NK-92 (cell line): ENCODE data around the gene RABGAP1.

Experiments used
- DNase-seq: peaks from one replicate; lab custom pipeline; 2025; ENCODE audit not compliant: unreplicated experiment; lab: John Stamatoyannopoulos, UW

The RABGAP1 gene

DNA sequence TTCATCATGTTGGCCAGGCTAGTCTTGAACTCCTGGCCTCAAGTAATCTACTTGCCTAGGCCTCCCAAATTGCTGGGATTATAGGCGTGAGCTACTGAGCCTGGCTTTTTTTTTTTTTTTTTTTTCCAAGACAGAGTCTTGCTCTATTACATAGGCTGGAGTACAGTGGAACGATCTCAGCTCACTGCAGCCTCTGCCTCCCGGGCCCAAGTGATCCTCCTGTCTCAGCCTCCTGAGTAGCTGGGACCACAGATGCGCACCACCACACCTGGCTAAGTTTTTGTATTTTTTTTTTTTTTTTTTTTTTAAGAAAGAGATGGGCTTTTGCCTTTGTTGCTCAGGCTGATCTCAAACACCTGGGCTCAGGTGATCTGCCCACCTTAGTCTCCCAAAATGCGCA is 66.4 kb downstream of the RABGAP1 start:
- DNase-seq: no peak

DNA sequence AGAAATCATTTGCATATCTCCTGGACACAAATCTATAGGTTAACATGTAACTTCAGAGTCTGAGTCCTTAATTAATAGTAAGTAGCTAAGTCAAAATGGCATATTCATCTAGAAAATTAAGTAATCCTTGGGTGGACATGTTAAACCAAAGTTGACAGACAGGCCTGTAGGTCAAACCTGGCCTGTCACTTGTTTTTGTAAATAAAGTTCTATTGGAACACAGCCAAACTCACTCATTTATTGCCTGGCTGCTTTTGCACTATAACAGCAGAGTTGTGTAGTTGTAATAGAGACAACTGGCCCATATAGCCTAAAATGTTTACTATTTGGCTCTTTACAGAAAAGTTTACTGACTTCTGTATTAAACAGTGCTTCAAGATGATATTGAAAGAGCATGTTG is 68.1 kb downstream of the RABGAP1 start:
- DNase-seq: no peak

DNA sequence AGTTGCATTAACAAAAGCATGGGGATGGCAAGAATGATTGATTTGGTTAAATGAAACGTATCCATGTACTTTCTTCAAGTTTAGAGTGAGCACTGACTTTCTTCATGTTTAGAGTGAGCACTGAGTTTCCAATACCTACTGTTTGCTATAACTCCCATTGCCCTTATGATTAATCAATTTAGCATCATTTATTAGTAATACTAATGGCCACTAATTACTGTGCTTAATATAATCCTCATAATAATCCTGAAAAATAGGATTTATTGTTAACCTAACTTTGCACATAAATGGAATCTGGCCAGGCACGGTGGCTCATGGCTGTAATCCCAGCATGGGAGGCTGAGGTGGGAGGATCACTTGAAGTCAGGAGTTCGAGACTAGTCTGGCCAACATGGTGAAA is 70.6 kb downstream of the RABGAP1 start:
- DNase-seq: no peak

- no peak for DNase-seq
Measured at GRCh38 chr9:123011878-123012528, 71.2 kb downstream of the RABGAP1 start.

GRCh38 chr9:123016631-123017030 is 75.8 kb downstream of the RABGAP1 start:
- DNase-seq: no peak

GRCh38 chr9:123020796-123021195 is 80.0 kb downstream of the RABGAP1 start:
- no peak for DNase-seq

DNA sequence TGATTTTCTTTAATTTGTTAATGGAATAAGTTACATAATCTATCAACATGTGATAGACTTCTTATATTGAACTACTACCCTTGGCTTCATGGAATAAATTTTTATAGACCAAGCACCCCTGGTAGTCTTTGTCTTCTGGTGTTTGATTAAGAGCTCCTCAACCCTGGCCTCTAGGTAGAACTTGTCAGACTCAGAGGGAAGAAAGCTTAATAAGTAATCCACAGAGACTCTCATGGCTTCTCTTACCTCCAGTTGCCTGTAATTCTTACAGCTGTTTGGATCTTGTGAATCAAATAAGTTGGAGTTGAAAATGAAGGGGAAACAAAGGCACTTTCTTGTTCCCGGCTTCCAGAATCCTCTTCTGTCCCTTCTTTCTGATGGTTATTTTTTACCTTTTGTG is 85.6 kb downstream of the RABGAP1 start:
- no peak for DNase-seq

- no peak for DNase-seq
Measured at GRCh38 chr9:123027517-123027916, 86.7 kb downstream of the RABGAP1 start.

DNA sequence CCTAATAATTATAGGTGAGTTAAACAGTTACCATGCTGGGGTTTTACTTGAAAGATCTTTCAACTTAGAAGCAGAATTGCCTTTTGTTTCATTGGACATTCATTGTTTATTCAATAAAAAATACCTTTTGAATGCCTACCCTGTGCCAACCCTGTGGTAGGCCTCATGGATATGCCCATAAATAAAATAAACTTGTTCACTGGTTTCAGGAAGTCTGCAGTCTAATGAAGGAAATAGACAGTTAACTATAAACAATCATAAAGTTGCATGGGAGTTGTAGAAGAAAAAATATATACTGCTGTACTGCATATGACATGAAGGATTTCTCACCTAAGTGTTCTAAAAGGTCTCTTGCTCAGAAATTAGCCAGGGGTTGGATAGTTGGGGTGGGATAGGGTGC is 87.3 kb downstream of the RABGAP1 start:
- DNase-seq: no peak

- DNase-seq: no peak
Measured at GRCh38 chr9:123028973-123029372, 88.2 kb downstream of the RABGAP1 start.

DNA sequence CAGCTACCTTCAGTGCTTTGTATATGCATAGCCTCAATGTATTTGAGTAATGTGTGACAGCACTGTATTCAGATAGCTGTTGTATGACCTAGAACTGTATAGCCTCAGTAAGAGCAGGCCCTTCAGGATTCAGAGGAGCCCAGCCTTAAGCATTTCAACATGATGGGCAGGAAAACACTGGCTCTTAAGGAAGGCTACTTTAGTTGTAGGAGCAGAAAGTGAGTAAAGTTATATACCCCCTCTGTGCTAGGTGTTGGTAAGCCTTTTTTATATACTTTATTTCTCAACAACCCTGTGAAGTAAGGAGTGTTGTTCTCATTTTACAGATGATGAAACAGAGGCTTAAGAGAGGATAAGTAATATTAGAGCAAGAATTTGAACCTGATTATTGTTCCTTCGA is 91.1 kb downstream of the RABGAP1 start:
- DNase-seq: no peak

GRCh38 chr9:123033352-123033751 is 92.5 kb downstream of the RABGAP1 start, which contains the start of gene GPR21:
Gene GPR21, plus strand, starts transcription at chr9:123033667. Its CDS starts 900 bp downstream, at chr9:123034567.
- no peak for DNase-seq

DNA sequence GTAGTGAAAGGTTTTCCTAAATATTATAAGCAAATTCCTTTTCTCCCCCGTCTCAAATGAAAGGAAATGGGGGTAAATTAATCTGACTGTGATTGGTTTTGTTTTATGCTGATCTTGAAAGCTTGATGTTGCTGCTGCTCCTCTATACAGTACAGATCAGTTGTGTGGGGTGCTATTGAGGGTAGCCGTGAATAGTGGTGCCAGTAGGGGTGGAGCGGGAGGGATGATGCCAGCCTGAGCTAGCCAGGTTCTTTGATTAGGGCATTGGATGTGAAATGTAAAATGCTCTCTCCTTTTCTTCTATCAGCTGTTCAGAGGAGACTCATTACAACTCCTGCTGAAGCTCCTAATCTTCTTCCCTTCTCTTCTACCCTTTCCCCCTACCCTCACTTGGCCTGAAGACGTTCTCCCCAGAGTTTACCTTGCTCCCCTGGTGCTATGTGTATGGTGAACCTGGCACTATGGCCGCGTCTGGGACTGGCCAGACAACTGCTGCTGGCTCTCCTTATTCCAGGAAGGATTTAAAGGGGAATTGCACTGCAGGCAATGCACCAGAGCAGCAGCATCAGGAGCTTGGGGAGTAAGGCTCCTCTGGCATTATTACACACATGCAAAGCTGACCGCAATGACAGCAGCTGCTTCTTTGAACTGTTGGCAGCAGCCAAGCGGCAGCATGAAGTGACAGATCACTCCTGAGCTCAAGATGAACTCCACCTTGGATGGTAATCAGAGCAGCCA is 93.2 kb downstream of the RABGAP1 start:
- no peak for DNase-seq

DNA sequence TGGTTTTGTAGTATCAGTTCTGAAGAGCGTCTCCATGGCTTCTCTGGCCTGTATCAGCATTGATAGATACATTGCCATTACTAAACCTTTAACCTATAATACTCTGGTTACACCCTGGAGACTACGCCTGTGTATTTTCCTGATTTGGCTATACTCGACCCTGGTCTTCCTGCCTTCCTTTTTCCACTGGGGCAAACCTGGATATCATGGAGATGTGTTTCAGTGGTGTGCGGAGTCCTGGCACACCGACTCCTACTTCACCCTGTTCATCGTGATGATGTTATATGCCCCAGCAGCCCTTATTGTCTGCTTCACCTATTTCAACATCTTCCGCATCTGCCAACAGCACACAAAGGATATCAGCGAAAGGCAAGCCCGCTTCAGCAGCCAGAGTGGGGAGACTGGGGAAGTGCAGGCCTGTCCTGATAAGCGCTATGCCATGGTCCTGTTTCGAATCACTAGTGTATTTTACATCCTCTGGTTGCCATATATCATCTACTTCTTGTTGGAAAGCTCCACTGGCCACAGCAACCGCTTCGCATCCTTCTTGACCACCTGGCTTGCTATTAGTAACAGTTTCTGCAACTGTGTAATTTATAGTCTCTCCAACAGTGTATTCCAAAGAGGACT is 94.2 kb downstream of the RABGAP1 start:
- DNase-seq: no peak

- no peak for DNase-seq
Measured at GRCh38 chr9:123035791-123036190, 95.0 kb downstream of the RABGAP1 start.

GRCh38 chr9:123036893-123037545 is 96.2 kb downstream of the RABGAP1 start:
- no peak for DNase-seq

- DNase-seq: no peak
Measured at GRCh38 chr9:123039617-123040219, 98.9 kb downstream of the RABGAP1 start.

DNA sequence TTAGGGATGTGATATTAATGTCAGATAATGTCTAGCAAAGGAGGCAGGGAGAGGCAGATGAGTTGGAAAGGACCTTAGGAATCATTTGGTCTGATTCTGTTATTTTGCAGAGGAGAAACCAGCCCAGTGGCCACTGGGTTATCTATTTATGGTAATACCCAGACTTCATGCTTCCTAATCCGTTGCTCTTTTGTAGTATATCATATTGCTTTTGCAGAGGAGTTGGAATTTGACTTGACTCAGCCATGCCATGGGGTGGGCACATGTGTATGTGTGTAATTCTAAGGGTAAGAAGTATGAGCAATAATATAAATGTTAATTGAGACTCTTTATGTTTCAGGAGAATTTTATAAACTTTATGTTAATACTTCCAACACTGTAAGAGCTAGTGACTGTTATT is 100.0 kb downstream of the RABGAP1 start:
- no peak for DNase-seq

DNA sequence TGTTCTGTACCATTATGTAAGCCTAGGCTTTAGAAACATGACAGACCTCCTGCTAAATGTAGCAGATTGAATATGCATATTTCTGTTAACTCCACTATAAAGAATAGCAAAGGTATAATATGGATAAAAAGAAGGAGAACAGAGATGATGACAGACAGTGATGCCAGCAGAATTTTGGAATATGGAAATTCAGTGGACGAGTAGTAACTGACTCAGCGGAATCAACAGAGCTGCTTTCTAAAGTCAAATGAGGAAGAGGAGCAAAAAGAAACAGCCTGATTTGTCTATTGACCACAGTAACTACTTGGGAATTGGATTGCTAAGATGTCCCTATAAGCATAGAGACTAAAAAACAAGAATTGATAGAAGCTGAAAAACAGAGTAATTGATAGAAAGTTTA is 100.7 kb downstream of the RABGAP1 start:
- no peak for DNase-seq

GRCh38 chr9:123043081-123043939 is 102.5 kb downstream of the RABGAP1 start:
- no peak for DNase-seq
